Lower leg skin (tissue), 3 donors: ENCODE data around the gene FUCA1.

Experiments
- CTCF ChIP-seq, 3 donors: fragments of 450-650 bp; IDR thresholded peaks; one replicate each; pipeline ENCODE4 v1.5.1; 2016; ENCODE audit warnings: antibody characterized with exemption in 3 of 3, mild to moderate bottlenecking in 3 of 3, moderate library complexity in 2 of 3
- POLR2A ChIP-seq, 2 donors: fragments of 450-650 bp; IDR thresholded peaks; one replicate each; pipeline ENCODE4 v1.6.1; 2016 to 2017; ENCODE audit warnings: antibody characterized with exemption in 2 of 2, mild to moderate bottlenecking in 1 of 2, moderate library complexity in 1 of 2

GRCh38 chr1:23801338-23801748, 66.7 kb downstream of the FUCA1 start:
- TF ChIP-seq POLR2A (IDR thresholded peaks at IDR 0.05) (no peak), CTCF (IDR thresholded peaks at IDR 0.05) (no peak)
